ENCODE results near the gene CRHR2. TPM values are rescaled to one million over a fixed set of nuclear protein-coding genes. Genes with fewer than 3 reads are reported as not detected.

CRHR2 gene
- total RNA-seq, result not detected
- long read RNA-seq, result 0 reads

DNA sequence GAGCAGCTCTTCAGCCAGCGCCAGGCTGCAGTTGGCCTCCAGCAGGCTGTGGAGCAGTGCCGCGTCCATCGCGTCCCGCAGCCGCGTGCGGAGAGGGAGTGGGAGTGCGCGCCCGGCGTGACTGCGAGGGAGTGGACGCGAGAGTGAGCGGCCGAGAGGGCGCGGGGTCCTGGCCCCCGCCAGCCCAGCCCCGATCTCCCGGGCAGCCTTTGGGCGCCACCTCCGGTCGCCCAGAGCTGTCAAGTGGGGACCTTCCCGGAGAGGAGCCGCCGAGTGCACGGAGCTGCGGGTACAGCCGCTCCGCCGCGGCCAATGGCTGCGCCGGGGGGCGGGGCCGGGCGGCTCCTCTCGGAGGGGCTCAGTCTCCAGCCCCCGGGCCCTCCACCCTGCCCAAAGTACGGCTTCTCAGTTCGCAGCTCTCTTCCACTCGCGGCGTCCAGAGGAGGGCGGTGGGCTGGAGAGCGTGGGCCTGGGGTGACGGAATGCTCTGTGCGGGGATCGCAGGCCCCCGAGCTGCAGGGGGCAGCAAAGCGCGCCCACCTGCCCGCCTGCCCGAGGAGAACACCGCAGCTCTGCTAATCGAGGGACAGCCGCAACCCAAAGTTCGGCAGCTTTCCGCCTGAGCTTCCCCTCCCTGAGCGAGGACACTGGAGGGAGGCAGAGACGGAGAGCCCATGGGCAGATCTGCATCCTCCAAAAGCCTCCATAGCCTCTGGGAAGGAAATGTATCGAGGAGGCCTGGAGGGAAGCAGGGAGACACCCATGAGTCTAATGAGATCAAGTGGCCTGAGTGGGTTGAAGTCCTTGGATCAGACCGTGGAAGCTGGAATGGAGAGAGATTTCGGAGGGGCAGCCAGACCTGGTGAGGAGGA is at the start of gene CRHR2:
Gene CRHR2 (minus strand): TSS at position 245 of the 872 bp plus-strand sequence. CDS start 176 bp downstream, at position 69.
- DNase-seq, result no peak
- WGBS (ENCODE audit: insufficient coverage, low coverage, low lambda C conversion rate, missing lambda C conversion rate), result 34% methylated on average over 6 of the region's 67 CpGs
- peak within 1 kb of the TSS; percentile 8 to 37 (median 21) for H3K4me3 ChIP-seq
- no peak within 1 kb of the TSS for H3K27ac ChIP-seq
- intact Hi-C loops (cut with DNase I), result no loop called here
- H3K9me3 ChIP-seq, result no peaks in the 10 kb centered on the region
- H3K36me3 ChIP-seq, result no peaks in the 10 kb centered on the region
- peak; percentile 28 to 48 (median 45) for ATAC-seq
- peaks cover 0 to 10% (median 3%) of the 10 kb centered on the region in 4 donors for H3K4me1 ChIP-seq
- TF ChIP-seq, protein P1, sequence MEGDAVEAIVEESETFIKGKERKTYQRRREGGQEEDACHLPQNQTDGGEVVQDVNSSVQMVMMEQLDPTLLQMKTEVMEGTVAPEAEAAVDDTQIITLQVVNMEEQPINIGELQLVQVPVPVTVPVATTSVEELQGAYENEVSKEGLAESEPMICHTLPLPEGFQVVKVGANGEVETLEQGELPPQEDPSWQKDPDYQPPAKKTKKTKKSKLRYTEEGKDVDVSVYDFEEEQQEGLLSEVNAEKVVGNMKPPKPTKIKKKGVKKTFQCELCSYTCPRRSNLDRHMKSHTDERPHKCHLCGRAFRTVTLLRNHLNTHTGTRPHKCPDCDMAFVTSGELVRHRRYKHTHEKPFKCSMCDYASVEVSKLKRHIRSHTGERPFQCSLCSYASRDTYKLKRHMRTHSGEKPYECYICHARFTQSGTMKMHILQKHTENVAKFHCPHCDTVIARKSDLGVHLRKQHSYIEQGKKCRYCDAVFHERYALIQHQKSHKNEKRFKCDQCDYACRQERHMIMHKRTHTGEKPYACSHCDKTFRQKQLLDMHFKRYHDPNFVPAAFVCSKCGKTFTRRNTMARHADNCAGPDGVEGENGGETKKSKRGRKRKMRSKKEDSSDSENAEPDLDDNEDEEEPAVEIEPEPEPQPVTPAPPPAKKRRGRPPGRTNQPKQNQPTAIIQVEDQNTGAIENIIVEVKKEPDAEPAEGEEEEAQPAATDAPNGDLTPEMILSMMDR (IDR thresholded peaks at IDR 0.05), result no peak
- no peak for TF ChIP-seq POLR2A (IDR thresholded peaks at IDR 0.05)
- peaks cover 0 to 7% of the 10 kb centered on the region in 2 donors for H3K27me3 ChIP-seq

DNA sequence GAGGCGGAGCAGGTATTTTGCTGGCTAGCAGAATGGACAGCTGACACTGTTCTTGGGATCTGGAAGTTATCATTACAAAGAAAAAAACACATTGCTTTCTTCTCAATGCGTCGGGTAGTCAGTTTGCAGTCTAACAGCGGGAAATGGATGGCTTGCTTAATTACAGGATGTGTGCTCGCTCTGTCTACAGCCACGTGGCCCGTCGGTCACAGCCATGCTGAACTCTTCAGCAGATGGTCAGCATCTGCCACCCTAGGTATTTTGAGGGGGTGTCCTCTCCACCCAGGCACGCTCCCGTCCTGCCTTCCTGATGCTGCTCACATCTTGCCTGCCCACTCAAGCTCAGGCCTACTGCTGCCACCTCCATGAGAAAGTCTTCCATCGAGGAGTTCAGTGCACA is 49.3 kb upstream of the CRHR2 start:
- TF ChIP-seq, protein P1 (IDR thresholded peaks at IDR 0.05), result no peak
- TF ChIP-seq POLR2A (IDR thresholded peaks at IDR 0.05), result no peak
- no peaks in the 10 kb centered on the region for H3K4me1 ChIP-seq
- no peaks in the 10 kb centered on the region for H3K36me3 ChIP-seq
- H3K4me3 ChIP-seq, result no peak overlapping the region
- WGBS (ENCODE audit: insufficient coverage, low coverage, low lambda C conversion rate, missing lambda C conversion rate), result 48% methylated on average over 10 of the region's 11 CpGs
- DNase-seq (no peak), ATAC-seq (no peak)
- no peaks in the 10 kb centered on the region for H3K9me3 ChIP-seq
- H3K27ac ChIP-seq, result no peak overlapping the region
- no peaks in the 10 kb centered on the region for H3K27me3 ChIP-seq
- intact Hi-C loops (cut with DNase I), result no loop called here

DNA sequence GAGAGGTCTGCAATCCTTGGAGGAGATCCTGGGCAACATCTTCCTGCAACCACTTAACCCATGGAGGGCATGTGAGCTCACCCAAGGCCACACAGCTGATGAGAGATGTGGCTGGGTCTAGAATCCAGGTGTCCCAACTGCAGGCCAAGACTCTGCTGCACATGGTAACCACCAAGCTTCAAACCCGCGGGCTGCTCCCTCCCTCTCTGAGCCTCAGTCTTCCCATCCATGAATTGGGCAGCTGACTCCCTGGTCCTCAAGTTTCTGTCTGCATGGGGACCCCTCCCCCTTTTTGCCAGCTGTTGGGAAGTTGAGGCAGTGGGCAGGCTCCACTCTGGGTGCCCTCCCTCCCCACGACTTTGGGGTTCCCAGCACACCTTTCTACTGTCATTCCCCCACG is 48.7 kb upstream of the CRHR2 start:
- ATAC-seq, result no peak
- TF ChIP-seq POLR2A (IDR thresholded peaks at IDR 0.05), result no peak
- TF ChIP-seq, protein P1 (IDR thresholded peaks at IDR 0.05), result no peak
- Histone ChIP-seq H3K4me3 (no peak overlapping the region), H3K4me1 (no peaks in the 10 kb centered on the region), H3K9me3 (no peaks in the 10 kb centered on the region), H3K27ac (no peak overlapping the region), H3K27me3 (no peaks in the 10 kb centered on the region), H3K36me3 (no peaks in the 10 kb centered on the region)
- WGBS (ENCODE audit: insufficient coverage, low coverage, low lambda C conversion rate, missing lambda C conversion rate), result 57% methylated on average over 2 of the region's 4 CpGs
- no peak for DNase-seq
- intact Hi-C loops (cut with DNase I), result no loop called here

DNA sequence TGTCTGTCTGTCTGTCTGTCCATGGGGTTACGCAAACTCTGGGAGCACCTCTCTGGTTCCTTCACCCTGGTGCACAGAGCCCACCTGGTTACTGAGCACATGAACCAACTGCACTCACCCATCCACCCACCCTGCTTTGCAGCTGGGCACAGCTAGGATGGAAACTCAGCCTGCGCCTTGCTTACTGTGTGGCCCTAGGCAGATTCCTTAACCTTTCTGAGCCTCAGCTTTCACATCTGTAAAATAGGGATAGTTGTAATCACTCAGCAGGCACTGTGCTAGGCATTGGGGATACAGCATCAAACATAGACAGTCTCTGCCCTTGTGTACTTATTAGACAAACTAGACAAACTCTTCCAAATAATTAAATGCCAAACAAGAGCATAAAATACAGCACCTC is 47.8 kb upstream of the CRHR2 start:
- H3K4me1 ChIP-seq, result no peaks in the 10 kb centered on the region
- H3K9me3 ChIP-seq, result no peaks in the 10 kb centered on the region
- no peak for ATAC-seq
- H3K27ac ChIP-seq, result no peak overlapping the region
- no peaks in the 10 kb centered on the region for H3K36me3 ChIP-seq
- intact Hi-C loops (cut with DNase I), result no loop called here
- no peaks in the 10 kb centered on the region for H3K27me3 ChIP-seq
- no peak for TF ChIP-seq POLR2A (IDR thresholded peaks at IDR 0.05)
- TF ChIP-seq, protein P1 (IDR thresholded peaks at IDR 0.05), result no peak
- no peak overlapping the region for H3K4me3 ChIP-seq
- no peak for DNase-seq
- WGBS (ENCODE audit: insufficient coverage, low coverage, low lambda C conversion rate, missing lambda C conversion rate), result no CpG with 5 or more reads among the region's 2 CpGs

Data from right lobe of liver (tissue), 6 donors.